Osteoblast (primary cell): ENCODE results near the gene SPECC1. TPM values are rescaled to one million over a fixed set of nuclear protein-coding genes. Genes with fewer than 3 reads are reported as not detected.
"Not testable (repeated sequence)": the region's sequence is repeated elsewhere in the genome, so short reads cannot be mapped to it uniquely, and the experiment has no call there.

Experiments
- DNase-seq: peaks from one replicate; pipeline ENCODE4 v3.0.0; 2011; ENCODE audit warnings: low spot score, mixed read lengths; ENCODE audit not compliant: insufficient read length; ENCODE audit errors: missing footprints
- H2AFZ ChIP-seq: 2 replicates; pipeline ENCODE4 v1.6.0; 2011; ENCODE audit warnings: mild to moderate bottlenecking, low read length
- H3K27ac ChIP-seq: 2 replicates; pipeline ENCODE4 v1.5.1; 2011; ENCODE audit warnings: mild to moderate bottlenecking, low read depth, low read length, moderate library complexity
- H3K27me3 ChIP-seq: 2 replicates; pipeline ENCODE4 v1.6.0; 2012; ENCODE audit warnings: mild to moderate bottlenecking, control low read depth, inconsistent platforms, low read length, moderate library complexity; ENCODE audit not compliant: insufficient read depth
- H3K36me3 ChIP-seq: 2 replicates; pipeline ENCODE4 v1.5.1; 2011; ENCODE audit warnings: mild to moderate bottlenecking, low read length, control low read depth, moderate library complexity; ENCODE audit not compliant: insufficient read depth
- H3K4me1 ChIP-seq: 2 replicates; pipeline ENCODE4 v1.5.1; 2011; ENCODE audit warnings: mild to moderate bottlenecking, low read length, control low read depth, moderate library complexity; ENCODE audit not compliant: insufficient read depth
- H3K4me2 ChIP-seq: 2 replicates; pipeline ENCODE4 v1.6.0; 2011; ENCODE audit warnings: mild to moderate bottlenecking, low read length; ENCODE audit not compliant: insufficient read depth
- H3K4me3 ChIP-seq: fragments of 200-600 bp; sonication (generic); 3 replicates; pipeline ENCODE4 v1.5.1; 2012; ENCODE audit warnings: mild to moderate bottlenecking, low read length, inconsistent platforms; ENCODE audit not compliant: insufficient read depth
- H3K79me2 ChIP-seq: 2 replicates; pipeline ENCODE4 v1.6.0; 2012; ENCODE audit warnings: mild to moderate bottlenecking, low read length, control low read depth, inconsistent platforms; ENCODE audit not compliant: insufficient read depth
- H3K9me3 ChIP-seq: 2 replicates; pipeline ENCODE4 v1.5.1; 2011; ENCODE audit warnings: low read depth, low read length, control low read depth
- H4K20me1 ChIP-seq: 2 replicates; pipeline ENCODE4 v1.6.0; 2012; ENCODE audit warnings: mild to moderate bottlenecking, low read length, control low read depth; ENCODE audit not compliant: insufficient read depth
- total RNA-seq: library from RNA; depleted of rRNA; stranded (reverse); fragments of >200 nt; gene quantifications from 2 replicates; pipeline ENCODE4 v1.2.3, GENCODE V29; 2012
- TF ChIP-seq, protein P1 (sequence below): IDR thresholded peaks from 2 replicates; pipeline ENCODE4 v1.5.1; 2011; ENCODE audit warnings: mild to moderate bottlenecking, low read depth, low read length, moderate library complexity; ENCODE audit errors: extremely low read depth

The SPECC1 gene
- total RNA-seq, 1 donor = 155 TPM

DNA sequence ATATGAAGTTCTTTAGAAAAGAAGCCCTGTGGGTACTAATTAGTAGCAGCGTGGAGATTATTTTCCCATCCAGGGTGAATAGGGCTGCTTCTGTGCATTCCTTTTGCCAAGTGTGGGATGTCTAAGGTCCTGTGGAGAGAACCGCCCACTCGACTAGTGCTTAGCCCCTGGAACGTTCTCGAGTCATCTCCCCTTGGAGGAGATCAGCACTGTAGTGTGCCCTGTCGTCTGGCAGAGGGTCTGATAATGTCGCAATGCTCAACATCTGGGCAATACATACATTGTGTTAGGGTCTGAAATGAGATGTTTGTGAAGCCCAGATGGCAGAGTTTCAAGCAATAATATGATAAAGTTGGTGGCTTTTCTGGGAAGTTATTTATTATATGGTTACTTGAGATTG lies 64.8 kb downstream of the SPECC1 start:
- TF ChIP-seq, protein P1, sequence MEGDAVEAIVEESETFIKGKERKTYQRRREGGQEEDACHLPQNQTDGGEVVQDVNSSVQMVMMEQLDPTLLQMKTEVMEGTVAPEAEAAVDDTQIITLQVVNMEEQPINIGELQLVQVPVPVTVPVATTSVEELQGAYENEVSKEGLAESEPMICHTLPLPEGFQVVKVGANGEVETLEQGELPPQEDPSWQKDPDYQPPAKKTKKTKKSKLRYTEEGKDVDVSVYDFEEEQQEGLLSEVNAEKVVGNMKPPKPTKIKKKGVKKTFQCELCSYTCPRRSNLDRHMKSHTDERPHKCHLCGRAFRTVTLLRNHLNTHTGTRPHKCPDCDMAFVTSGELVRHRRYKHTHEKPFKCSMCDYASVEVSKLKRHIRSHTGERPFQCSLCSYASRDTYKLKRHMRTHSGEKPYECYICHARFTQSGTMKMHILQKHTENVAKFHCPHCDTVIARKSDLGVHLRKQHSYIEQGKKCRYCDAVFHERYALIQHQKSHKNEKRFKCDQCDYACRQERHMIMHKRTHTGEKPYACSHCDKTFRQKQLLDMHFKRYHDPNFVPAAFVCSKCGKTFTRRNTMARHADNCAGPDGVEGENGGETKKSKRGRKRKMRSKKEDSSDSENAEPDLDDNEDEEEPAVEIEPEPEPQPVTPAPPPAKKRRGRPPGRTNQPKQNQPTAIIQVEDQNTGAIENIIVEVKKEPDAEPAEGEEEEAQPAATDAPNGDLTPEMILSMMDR = no peak
- no peaks in the 10 kb centered on the region for H3K27me3 ChIP-seq
- peak overlapping the region; percentile 66 for H3K4me2 ChIP-seq
- H3K79me2 ChIP-seq = no peaks in the 10 kb centered on the region
- DNase-seq = no peak
- no peaks in the 10 kb centered on the region for H4K20me1 ChIP-seq
- H3K9me3 ChIP-seq = no peaks in the 10 kb centered on the region
- peaks cover 19% of the 10 kb centered on the region for H3K4me1 ChIP-seq
- H2AFZ ChIP-seq = peak overlapping the region; percentile 57
- H3K27ac ChIP-seq = no peak overlapping the region
- peak overlapping the region; percentile 43 for H3K4me3 ChIP-seq
- H3K36me3 ChIP-seq = no peaks in the 10 kb centered on the region

DNA sequence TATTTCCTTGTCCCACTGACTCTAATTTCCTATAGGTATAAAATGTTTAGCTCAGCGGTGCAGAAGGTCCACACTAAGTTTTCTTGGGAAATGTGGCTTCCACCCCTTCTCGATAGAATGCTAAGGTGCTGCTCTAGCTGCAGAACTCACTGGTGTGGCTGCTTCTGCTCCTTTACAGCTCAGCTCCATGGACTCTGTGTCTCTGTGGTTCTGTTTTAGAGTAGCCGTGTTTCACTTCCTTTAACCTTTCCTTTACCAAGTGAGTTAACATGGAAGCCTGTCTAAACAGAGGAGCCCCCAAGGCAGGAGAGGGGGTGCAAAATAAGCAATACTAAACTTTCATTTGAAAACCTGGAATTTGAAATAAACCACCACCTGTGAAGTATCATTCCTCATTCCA lies 65.3 kb downstream of the SPECC1 start:
- H3K27ac ChIP-seq = no peak overlapping the region
- H4K20me1 ChIP-seq = no peaks in the 10 kb centered on the region
- no peaks in the 10 kb centered on the region for H3K36me3 ChIP-seq
- H3K79me2 ChIP-seq = no peaks in the 10 kb centered on the region
- TF ChIP-seq, protein P1 = no peak
- H3K9me3 ChIP-seq = no peaks in the 10 kb centered on the region
- H3K27me3 ChIP-seq = no peaks in the 10 kb centered on the region
- peak overlapping the region; percentile 66 for H3K4me2 ChIP-seq
- peaks cover 19% of the 10 kb centered on the region for H3K4me1 ChIP-seq
- no peak for DNase-seq
- no peak overlapping the region for H2AFZ ChIP-seq
- H3K4me3 ChIP-seq = no peak overlapping the region

DNA sequence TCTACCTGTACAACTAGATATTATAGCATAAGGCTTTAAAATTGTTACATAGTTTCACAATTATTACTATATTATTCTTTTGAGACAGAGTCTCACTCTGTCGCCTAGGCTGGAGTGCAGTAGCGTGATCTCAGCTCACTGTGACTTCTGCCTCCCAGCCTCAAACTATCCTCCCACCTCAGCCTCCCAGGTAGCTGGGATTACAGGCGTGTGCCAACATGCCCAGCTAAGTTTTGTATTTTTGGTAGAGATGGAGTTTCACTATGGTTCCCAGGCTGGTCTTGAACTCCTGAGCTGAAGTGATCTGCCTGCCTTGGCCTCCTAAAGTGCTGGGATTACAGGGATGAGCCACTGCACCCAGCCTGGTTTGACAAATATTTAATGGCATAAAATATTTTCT lies 67.0 kb downstream of the SPECC1 start:
- not testable (repeated sequence) for H3K9me3 ChIP-seq, H3K27ac ChIP-seq, DNase-seq, H3K36me3 ChIP-seq, H4K20me1 ChIP-seq, H2AFZ ChIP-seq, H3K79me2 ChIP-seq, H3K4me2 ChIP-seq, H3K27me3 ChIP-seq, H3K4me3 ChIP-seq
- H3K4me1 ChIP-seq = peaks cover 19% of the 10 kb centered on the region

DNA sequence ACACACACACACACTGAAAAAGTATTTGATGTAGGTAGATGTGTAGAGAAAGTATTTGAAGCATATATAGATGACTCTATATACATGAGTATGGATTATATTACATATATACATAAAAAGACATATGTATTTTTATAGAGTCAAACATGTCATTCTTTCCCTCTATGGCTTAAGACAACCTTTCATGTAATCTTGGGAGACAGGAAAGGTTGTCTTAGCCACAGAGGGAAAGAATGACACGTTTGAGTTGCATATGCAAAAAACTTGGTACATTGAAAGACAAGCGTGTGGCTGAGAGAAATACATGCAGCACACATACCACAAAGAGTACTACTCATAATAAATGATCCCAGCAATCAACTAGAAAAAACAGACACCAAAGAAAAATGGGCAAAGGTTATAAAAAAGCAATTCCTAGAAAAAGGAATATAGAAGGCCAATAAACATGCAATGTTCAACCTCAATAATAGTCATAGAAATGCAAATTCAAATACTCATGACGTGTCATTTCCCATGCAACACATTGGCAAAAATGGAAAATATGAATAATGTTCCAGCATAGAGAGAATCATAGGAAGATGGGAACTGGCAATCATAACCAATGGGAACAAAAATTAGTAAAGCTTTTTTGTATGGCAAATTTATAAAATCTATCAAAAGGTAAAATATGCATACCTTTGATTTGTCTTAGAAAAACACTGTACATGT lies 69.0 kb downstream of the SPECC1 start:
- H4K20me1 ChIP-seq = no peaks in the 10 kb centered on the region
- no peak overlapping the region for H3K27ac ChIP-seq
- peak; percentile 77 for DNase-seq
- no peaks in the 10 kb centered on the region for H3K27me3 ChIP-seq
- no peak overlapping the region for H2AFZ ChIP-seq
- TF ChIP-seq, protein P1 = no peak
- H3K4me3 ChIP-seq = no peak overlapping the region
- peaks cover 21% of the 10 kb centered on the region for H3K4me1 ChIP-seq
- no peaks in the 10 kb centered on the region for H3K9me3 ChIP-seq
- H3K36me3 ChIP-seq = no peaks in the 10 kb centered on the region
- H3K79me2 ChIP-seq = no peaks in the 10 kb centered on the region
- H3K4me2 ChIP-seq = no peak overlapping the region
